Measurements from ENCODE around the gene ANKS1B. TPM values are rescaled to one million over a fixed set of nuclear protein-coding genes. Genes with fewer than 3 reads are reported as not detected.

ANKS1B gene
- total RNA-seq, 4 donors from 2014 or later, result 34.5 to 81.9 (median 71.1) TPM

DNA sequence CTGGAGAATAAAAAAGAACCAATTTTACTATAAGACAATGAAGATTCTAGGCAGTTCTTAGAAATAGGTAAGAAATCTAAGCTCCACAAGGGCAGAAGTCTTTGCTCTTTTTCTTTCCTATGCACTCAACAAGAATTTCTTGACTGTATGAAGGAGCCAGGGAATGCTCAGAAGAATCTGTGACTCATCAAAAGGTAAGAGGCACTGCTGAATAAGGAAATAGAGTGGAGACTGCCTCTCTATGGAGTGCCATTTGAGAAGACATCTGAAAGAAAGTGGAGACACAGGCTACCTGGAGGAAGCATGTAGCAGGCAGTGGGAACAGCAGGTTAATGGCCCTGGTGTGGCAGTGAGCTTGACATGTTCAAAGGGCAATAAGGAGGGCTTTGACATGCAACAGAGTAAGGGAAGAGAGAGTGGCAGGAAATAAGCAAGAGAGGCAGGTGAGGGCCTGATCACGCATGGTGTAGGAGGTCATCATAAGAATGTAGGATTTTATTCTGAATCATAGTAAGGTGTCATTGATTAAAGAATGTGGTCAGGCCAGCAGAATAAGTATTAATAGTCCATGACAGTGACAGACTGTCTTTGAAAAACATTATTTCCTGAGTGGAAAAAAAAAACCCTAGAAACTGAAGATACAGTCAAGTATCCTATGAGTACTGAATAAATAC lies 783.9 kb downstream of the ANKS1B start:
- Histone ChIP-seq H3K4me1 (no peaks in the 10 kb centered on the region), H3K9me3 (no peaks in the 10 kb centered on the region), H3K27ac (no peak overlapping the region), H3K27me3 (no peaks in the 10 kb centered on the region), H3K36me3 (no peaks in the 10 kb centered on the region), H3K4me3 (replicated peaks in 1 of 3) (no peak overlapping the region)
- intact Hi-C loops (cut with DNase I), result no loop called here
- 51 to 57% methylated on average over 1 of the region's 1 CpG for WGBS, 2 donors
- TF ChIP-seq CTCF (IDR thresholded peaks at IDR 0.05), result no peak
- TF ChIP-seq POLR2A (IDR thresholded peaks at IDR 0.05), result no peak
- no peak for DNase-seq

GRCh38 chr12:99195474-99195873 lies 789.3 kb downstream of the ANKS1B start:
- 92 to 94% methylated on average over 1 of the region's 1 CpG for WGBS, 2 donors
- intact Hi-C loops (cut with DNase I), result no loop called here
- H3K36me3 ChIP-seq, result no peaks in the 10 kb centered on the region
- TF ChIP-seq CTCF (IDR thresholded peaks at IDR 0.05) (no peak), POLR2A (IDR thresholded peaks at IDR 0.05) (no peak)
- no peaks in the 10 kb centered on the region for H3K27me3 ChIP-seq
- no peak overlapping the region for H3K4me3 ChIP-seq (replicated peaks in 1 of 3)
- H3K4me1 ChIP-seq, result no peaks in the 10 kb centered on the region
- H3K9me3 ChIP-seq, result no peaks in the 10 kb centered on the region
- no peak for DNase-seq
- no peak overlapping the region for H3K27ac ChIP-seq

- TF ChIP-seq CTCF (IDR thresholded peaks at IDR 0.05) (no peak), POLR2A (IDR thresholded peaks at IDR 0.05) (no peak)
- Histone ChIP-seq H3K36me3 (no peaks in the 10 kb centered on the region), H3K27me3 (no peaks in the 10 kb centered on the region), H3K4me3 (replicated peaks in 1 of 3) (no peak overlapping the region), H3K27ac (no peak overlapping the region), H3K4me1 (no peaks in the 10 kb centered on the region), H3K9me3 (no peaks in the 10 kb centered on the region)
- WGBS, 2 donors, result 59 to 72% methylated on average over 3 of the region's 3 CpGs
- no peak for DNase-seq
- intact Hi-C loops (cut with DNase I), result no loop called here
Measured at GRCh38 chr12:99192489-99192888, 792.2 kb downstream of the ANKS1B start.

DNA sequence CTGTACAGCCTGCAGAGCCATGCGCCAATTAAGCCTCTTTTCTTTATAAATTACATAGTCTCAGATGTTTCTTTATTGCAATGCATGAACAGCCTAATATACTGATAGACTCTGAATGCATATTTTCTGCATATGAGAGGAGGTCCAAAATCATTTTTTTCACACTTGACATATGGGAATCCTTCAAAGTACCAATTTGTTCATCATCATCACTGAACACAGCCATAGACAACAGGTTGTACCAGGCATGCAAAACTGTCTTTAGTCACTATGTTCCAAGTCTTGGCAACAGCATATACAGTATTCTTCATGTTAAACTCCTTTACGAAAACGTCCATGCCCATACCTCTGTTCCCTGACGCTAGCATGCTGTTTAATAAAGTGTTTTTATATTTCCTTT lies 807.9 kb downstream of the ANKS1B start:
- H3K36me3 ChIP-seq, result no peaks in the 10 kb centered on the region
- H3K27me3 ChIP-seq, result no peaks in the 10 kb centered on the region
- no peaks in the 10 kb centered on the region for H3K9me3 ChIP-seq
- intact Hi-C loops (cut with DNase I), result no loop called here
- 89 to 95% methylated on average over 4 of the region's 4 CpGs for WGBS, 2 donors
- H3K4me3 ChIP-seq (replicated peaks in 1 of 3), result no peak overlapping the region
- no peak overlapping the region for H3K27ac ChIP-seq
- no peak for DNase-seq
- TF ChIP-seq POLR2A (IDR thresholded peaks at IDR 0.05) (no peak), CTCF (IDR thresholded peaks at IDR 0.05) (no peak)
- no peaks in the 10 kb centered on the region for H3K4me1 ChIP-seq

DNA sequence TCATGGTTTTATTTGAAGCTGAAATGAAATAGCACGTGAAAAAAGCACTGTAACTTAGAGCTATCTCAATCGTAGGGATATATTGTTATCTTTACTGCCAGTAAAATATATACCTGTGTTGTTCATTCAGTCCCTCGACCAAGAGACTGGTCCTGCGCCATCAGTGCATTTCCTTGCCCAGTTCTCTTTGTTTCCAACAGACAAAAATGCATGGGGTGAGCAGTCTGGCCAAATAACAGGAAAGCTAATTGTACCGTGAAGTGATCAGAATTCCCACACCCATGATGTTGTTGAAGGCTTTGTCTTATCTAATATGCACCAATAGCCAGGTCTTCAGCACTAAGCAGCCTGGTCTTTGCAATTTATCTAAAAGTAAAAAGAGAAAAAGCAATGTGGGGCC lies 814.3 kb downstream of the ANKS1B start:
- 83 to 85% methylated on average over 5 of the region's 5 CpGs for WGBS, 2 donors
- Histone ChIP-seq H3K4me1 (no peaks in the 10 kb centered on the region), H3K36me3 (no peaks in the 10 kb centered on the region), H3K4me3 (replicated peaks in 1 of 3) (no peak overlapping the region), H3K27ac (no peak overlapping the region), H3K9me3 (no peaks in the 10 kb centered on the region), H3K27me3 (no peaks in the 10 kb centered on the region)
- no peak for DNase-seq
- intact Hi-C loops (cut with DNase I), result no loop called here
- TF ChIP-seq CTCF (IDR thresholded peaks at IDR 0.05) (no peak), POLR2A (IDR thresholded peaks at IDR 0.05) (no peak)

All from thyroid gland (tissue), 4 donors.